Stomach (tissue), 9 donors: ENCODE measurements around the gene CLMP. TPM values are rescaled to one million over a fixed set of nuclear protein-coding genes. Genes with fewer than 3 reads are reported as not detected.
"Not testable (repeated sequence)": the region's sequence is repeated elsewhere in the genome, so short reads cannot be mapped to it uniquely, and the experiment has no call there.

Experiments used
- DNase-seq, 2 donors: peaks; one replicate each; pipeline versions ENCODE4 v3.0.0 to v3.0.0-alpha.2; 2013 to 2019
- H3K27ac ChIP-seq, 5 donors: fragments of 200-600 bp in 4 of 5; sonication (generic) in 4 of 5; one replicate each; pipeline ENCODE4 v1.5.1; 2013 to 2019; ENCODE audit warnings: mild to moderate bottlenecking in 1 of 5, moderate library complexity in 1 of 5
- H3K27me3 ChIP-seq, 3 donors: fragments of 200-600 bp; sonication (generic); one replicate each; pipeline ENCODE4 v1.5.1; 2017 to 2019; ENCODE audit warnings: mixed run types in 1 of 3
- H3K36me3 ChIP-seq, 4 donors: fragments of 200-600 bp; sonication (generic); 1 replicate in 3 of 4; 2 replicates in 1 of 4; pipeline ENCODE4 v1.5.1; 2016 to 2019
- H3K4me1 ChIP-seq, 4 donors: fragments of 200-600 bp; sonication (generic); one replicate each; pipeline ENCODE4 v1.5.1; 2016 to 2019
- H3K4me3 ChIP-seq, 4 donors: fragments of 200-600 bp; sonication (generic) in 3 of 4; one replicate each; pipeline ENCODE4 v1.5.1; 2016 to 2019; ENCODE audit warnings: mild to moderate bottlenecking in 1 of 4
- H3K9me3 ChIP-seq, 4 donors: fragments of 200-600 bp; sonication (generic); one replicate each; pipeline ENCODE4 v1.5.1; 2016 to 2019
- EP300 ChIP-seq: sonication (generic); formaldehyde crosslinking; IDR thresholded peaks from one replicate; pipeline ENCODE4 v1.6.1; 2017; ENCODE audit warnings: antibody characterized with exemption
- POLR2A ChIP-seq, 4 donors: fragments of 450-650 bp; IDR thresholded peaks; one replicate each; pipeline ENCODE4 v1.6.1; 2016; ENCODE audit warnings: antibody characterized with exemption in 4 of 4, control low read depth in 2 of 4, mild to moderate bottlenecking in 1 of 4, moderate library complexity in 1 of 4
- POLR2AphosphoS5 ChIP-seq, 3 donors: sonication (generic); formaldehyde crosslinking; IDR thresholded peaks; one replicate each; pipeline ENCODE4 v1.6.1; 2016; ENCODE audit warnings: antibody characterized with exemption in 3 of 3
- WGBS, 5 donors: extraction: QIAGEN DNeasy Blood & Tissue Kit in 3 of 5; methylation state at CpG; one replicate each; pipeline versions ENCODE4 v1.1.5 to v1.1.7; 2013 to 2018; 5-methylcytosine and 5-hydroxymethylcytosine counted together
- intact Hi-C: fragments of 100-400 bp; cut with DNase I; formaldehyde crosslinking; loops from one replicate; pipeline ENCODE4 v1.15.1; 2023; ENCODE audit warnings: low total_unique reads
- polyA plus RNA-seq, 3 donors: library from polyadenylated mRNA; stranded (reverse); fragments of 200-250 nt; gene quantifications; one replicate each; pipeline ENCODE4 v1.2.3, GENCODE V29; 2013
- total RNA-seq, 5 donors: library from RNA; depleted of rRNA; stranded (reverse); fragments of >200 nt; gene quantifications; one replicate each; pipeline versions ENCODE4 v1.1.0 to v1.2.3, GENCODE V29; 2014 to 2016
- TF ChIP-seq, protein P1 (sequence below), 7 experiments: fragments of 450-650 bp in 4 of 7; fragments of 200-600 bp in 3 of 7; sonication (generic) in 3 of 7; IDR thresholded peaks; one replicate each; pipeline ENCODE4 v1.5.1; 2016 to 2019; ENCODE audit warnings: antibody characterized with exemption in 7 of 7, control low read depth in 2 of 7, mild to moderate bottlenecking in 1 of 7
- donor health status: healthy with polysubstance abuse.
- donor health status: Bipolar disorder and iron deficiency.
- donor health status: healthy.

The CLMP gene
- total and polyA plus RNA-seq, 8 donors: 4.9 to 81.2 (median 40.5) TPM

DNA sequence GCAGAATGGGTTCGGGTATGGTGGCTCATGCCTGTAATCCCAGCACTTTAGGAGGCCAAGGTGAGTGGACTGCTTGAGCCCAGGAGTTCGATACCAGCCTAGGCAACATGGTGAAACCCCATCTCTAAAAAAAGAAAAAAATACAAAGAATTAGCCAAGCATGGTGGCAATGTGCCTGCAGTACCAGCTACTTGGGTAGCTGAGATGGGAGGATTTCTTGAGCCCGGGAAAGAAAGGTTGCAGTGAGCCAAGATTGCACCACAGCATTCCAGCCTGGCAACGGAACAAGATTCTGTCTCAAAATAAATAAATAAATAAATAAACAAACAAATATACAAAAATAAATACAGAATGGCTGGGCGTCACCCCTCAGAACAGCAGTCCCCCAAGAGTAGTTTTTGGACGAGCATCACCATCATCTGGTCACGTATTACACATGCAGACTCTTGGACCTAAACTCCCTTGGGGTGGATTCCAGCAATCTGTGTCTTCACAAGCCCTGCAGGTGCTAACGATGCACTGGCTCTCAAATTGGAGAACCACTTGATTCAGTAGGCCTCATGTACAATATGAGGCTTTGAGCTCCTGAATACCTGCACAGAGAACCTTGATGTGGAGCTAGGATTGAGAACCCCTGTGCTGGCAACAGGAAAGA is 33.5 kb downstream of the CLMP start:
- Histone ChIP-seq H3K36me3 (no peaks in the 10 kb centered on the region), H3K27me3 (no peaks in the 10 kb centered on the region), H3K9me3 (peaks cover 0 to 1% (median 0%) of the 10 kb centered on the region in 4 donors), H3K4me1 (peaks cover 0 to 27% (median 12%) of the 10 kb centered on the region in 4 donors), H3K27ac (no peak overlapping the region), H3K4me3 (no peak overlapping the region)
- 72 to 86% (median 79%) methylated on average over 8 of the region's 8 CpGs for WGBS, 5 donors
- TF ChIP-seq POLR2AphosphoS5 (IDR thresholded peaks at IDR 0.05): no peak
- TF ChIP-seq, protein P1, sequence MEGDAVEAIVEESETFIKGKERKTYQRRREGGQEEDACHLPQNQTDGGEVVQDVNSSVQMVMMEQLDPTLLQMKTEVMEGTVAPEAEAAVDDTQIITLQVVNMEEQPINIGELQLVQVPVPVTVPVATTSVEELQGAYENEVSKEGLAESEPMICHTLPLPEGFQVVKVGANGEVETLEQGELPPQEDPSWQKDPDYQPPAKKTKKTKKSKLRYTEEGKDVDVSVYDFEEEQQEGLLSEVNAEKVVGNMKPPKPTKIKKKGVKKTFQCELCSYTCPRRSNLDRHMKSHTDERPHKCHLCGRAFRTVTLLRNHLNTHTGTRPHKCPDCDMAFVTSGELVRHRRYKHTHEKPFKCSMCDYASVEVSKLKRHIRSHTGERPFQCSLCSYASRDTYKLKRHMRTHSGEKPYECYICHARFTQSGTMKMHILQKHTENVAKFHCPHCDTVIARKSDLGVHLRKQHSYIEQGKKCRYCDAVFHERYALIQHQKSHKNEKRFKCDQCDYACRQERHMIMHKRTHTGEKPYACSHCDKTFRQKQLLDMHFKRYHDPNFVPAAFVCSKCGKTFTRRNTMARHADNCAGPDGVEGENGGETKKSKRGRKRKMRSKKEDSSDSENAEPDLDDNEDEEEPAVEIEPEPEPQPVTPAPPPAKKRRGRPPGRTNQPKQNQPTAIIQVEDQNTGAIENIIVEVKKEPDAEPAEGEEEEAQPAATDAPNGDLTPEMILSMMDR (IDR thresholded peaks at IDR 0.05): no peak
- no peak for TF ChIP-seq POLR2A (IDR thresholded peaks at IDR 0.05)
- no peak for TF ChIP-seq EP300
- intact Hi-C loops: no loop called here
- DNase-seq: no peak

DNA sequence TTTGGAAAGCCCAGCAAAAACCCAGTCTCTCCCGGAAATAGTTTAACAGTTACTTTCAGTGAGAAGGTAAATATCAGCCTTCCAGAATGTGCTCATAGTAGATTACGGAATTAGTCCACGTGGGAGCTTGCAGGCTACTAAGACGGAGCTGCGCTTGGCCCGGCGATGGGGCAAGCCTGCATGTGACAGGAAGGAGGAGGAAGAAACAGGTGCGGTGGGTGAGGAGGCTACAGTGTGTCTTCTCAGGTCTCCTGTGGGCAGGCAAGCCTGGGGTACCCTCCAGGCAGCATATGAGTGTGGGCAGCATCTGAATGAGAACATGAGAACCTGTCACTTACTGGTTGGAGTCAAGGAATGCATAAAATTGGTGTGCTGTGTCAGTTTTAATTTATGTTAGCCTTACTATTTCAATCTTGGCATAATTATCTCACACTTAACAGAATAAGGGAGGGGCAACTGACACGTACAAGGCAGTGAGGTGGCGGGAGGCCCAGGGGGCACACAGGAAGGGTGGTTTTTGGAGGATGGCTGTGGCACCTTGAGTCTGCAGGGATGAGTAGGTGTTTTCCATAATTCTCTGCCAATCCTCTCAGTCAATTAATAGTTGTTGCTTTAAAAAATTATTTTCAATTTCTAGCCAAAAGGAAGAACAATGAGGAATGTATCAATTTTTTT is 35.7 kb downstream of the CLMP start:
- peaks cover 0 to 19% (median 6%) of the 10 kb centered on the region in 4 donors for H3K4me1 ChIP-seq
- peak overlapping the region in 1 of 5 donors; percentile 46 for H3K27ac ChIP-seq
- peak in 1 of 2 donors; percentile 57 for DNase-seq
- no peaks in the 10 kb centered on the region for H3K27me3 ChIP-seq
- no peak overlapping the region for H3K4me3 ChIP-seq
- WGBS, 5 donors: 36 to 55% (median 49%) methylated on average over 10 of the region's 10 CpGs
- peaks cover 0 to 6% (median 0%) of the 10 kb centered on the region in 4 donors for H3K36me3 ChIP-seq
- TF ChIP-seq, protein P1 (IDR thresholded peaks at IDR 0.05): no peak
- TF ChIP-seq EP300 (no peak), POLR2A (IDR thresholded peaks at IDR 0.05) (no peak), POLR2AphosphoS5 (IDR thresholded peaks at IDR 0.05) (peak in 1 of 3 donors; percentile 22)
- intact Hi-C loops: no loop called here
- peaks cover 0 to 12% (median 0%) of the 10 kb centered on the region in 4 donors for H3K9me3 ChIP-seq

DNA sequence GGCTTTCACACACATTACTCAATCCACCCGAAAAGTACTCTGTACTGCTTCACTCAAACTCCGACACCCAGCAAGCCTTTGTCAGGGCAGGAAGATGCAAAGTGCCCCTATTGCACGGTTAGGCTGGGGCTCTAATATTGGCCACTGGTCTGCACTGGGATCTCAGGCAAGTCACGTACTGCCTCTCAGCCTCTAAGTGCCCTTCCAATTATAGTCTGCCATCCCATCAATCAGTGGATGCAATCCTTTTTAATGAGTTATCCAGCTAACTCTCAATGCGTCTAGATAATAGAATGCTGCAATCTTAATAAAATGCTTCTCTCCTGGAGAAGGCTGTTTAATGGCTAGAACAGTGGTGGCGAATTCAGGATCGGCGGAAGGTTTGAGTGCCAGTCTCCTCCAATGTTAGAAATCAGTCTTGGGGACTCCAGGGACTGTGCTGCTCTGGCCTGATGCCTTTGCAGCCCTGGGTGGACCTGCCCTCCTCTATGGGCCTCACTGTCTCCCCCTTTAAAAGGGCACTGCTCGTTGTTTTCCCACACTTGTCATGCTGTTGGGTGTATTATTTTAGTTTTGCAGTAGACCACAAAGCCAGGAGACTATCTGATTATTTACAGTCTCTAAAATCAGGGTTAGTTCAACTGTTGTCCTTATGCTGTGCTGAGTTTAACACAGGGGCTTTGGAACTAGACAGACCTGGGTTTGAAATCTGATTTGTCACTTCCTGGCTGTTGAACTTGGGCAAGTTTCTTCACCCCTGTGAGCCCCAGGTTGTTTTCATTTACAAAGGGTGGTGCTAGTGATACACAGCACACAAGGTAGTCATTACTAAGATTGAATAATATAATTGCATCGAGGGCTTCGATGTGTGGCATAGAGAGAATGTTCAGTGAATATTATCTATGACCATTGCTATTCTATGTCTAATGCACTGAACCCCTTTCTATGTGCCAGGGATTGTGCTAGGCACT is 36.7 kb downstream of the CLMP start:
- H3K4me3 ChIP-seq: no peak overlapping the region
- H3K4me1 ChIP-seq: peaks cover 0 to 19% (median 6%) of the 10 kb centered on the region in 4 donors
- H3K27ac ChIP-seq: peak overlapping the region in 1 of 5 donors; percentile 46
- no peaks in the 10 kb centered on the region for H3K27me3 ChIP-seq
- 76 to 91% (median 86%) methylated on average over 11 of the region's 11 CpGs for WGBS, 5 donors
- peaks cover 0 to 12% (median 0%) of the 10 kb centered on the region in 4 donors for H3K9me3 ChIP-seq
- TF ChIP-seq POLR2AphosphoS5 (IDR thresholded peaks at IDR 0.05) (no peak), POLR2A (IDR thresholded peaks at IDR 0.05) (no peak), EP300 (no peak)
- TF ChIP-seq, protein P1 (IDR thresholded peaks at IDR 0.05): no peak
- DNase-seq: no peak
- intact Hi-C loops: no loop called here
- peaks cover 0 to 6% (median 0%) of the 10 kb centered on the region in 4 donors for H3K36me3 ChIP-seq

DNA sequence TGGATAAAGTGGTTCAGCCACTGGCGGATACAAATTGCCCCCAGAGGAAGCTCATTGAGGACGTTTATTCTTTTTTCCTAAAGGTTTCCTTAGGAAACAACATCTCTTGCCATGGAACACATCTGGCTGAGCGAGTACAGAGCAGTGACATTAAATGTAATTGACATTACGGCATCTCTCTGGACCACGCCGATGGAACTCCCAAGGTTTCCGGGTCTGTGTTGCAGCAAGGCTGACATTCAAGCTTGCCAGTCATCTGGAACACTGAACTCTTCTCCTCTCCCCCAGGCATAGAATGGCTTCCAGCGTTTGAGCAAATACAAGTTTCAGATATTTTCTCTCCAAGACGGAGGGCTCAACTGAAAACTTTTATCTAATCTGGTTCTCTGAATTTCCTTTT is 42.1 kb downstream of the CLMP start:
- H3K4me1 ChIP-seq: peaks cover 0 to under 1% (median 0%) of the 10 kb centered on the region in 4 donors
- no peak overlapping the region for H3K27ac ChIP-seq
- no peak for TF ChIP-seq EP300
- TF ChIP-seq, protein P1 (IDR thresholded peaks at IDR 0.05): no peak
- no peak for TF ChIP-seq POLR2AphosphoS5 (IDR thresholded peaks at IDR 0.05)
- no peak for TF ChIP-seq POLR2A (IDR thresholded peaks at IDR 0.05)
- peaks cover 0 to 6% (median 0%) of the 10 kb centered on the region in 4 donors for H3K36me3 ChIP-seq
- H3K27me3 ChIP-seq: no peaks in the 10 kb centered on the region
- WGBS, 5 donors: 54 to 78% (median 72%) methylated on average over 9 of the region's 9 CpGs
- no peak overlapping the region for H3K4me3 ChIP-seq
- no peak for DNase-seq
- peaks cover 0 to 12% (median 0%) of the 10 kb centered on the region in 4 donors for H3K9me3 ChIP-seq
- intact Hi-C loops: no loop called here

DNA sequence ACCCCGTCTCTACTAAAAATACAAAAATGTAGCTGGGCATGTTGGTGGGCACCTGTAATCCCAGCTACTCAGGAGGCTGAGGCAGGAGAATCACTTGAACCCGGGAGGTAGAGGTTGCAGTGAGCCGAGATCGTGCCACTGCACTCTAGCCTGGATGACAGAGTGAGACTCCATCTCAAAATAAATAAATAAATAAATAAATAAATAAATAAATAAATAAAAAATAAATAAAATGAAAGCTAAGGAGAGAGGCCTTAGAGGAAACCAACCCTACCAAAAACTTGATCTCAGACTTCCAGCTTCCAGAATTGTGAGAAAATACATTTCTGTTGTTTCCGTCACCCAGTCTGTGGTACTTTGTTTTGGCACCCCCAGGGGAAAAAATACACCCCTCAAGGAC is 42.7 kb downstream of the CLMP start:
- H3K4me3 ChIP-seq, H3K4me1 ChIP-seq, DNase-seq, intact Hi-C loops, H3K36me3 ChIP-seq, H3K27me3 ChIP-seq, H3K27ac ChIP-seq: not testable (repeated sequence)
- 92 to 97% (median 94%) methylated on average over 5 of the region's 5 CpGs for WGBS, 5 donors
- peaks cover 0 to 12% (median 0%) of the 10 kb centered on the region in 4 donors for H3K9me3 ChIP-seq
